Caki2 (cell line): Measurements from ENCODE around the gene MAP2K4. TPM values are rescaled to one million over a fixed set of nuclear protein-coding genes. Genes with fewer than 3 reads are reported as not detected.
A peak's percentile ranks its signal among the peaks of the same experiment; 100 is the strongest.
"Not testable (repeated sequence)": the region's sequence is repeated elsewhere in the genome, so short reads cannot be mapped to it uniquely, and the experiment has no call there.

Source experiments
- DNase-seq: peaks from one replicate; pipeline ENCODE4 v3.0.0-alpha.2; 2015; ENCODE audit warnings: low read depth
- in situ Hi-C: cut with HindIII; loops from 2 replicates; pipeline ENCODE4 v1.10.0; 2016; ENCODE audit warnings: low sequenced_read_pairs, low pct_unique_long_range_greater_than_20kb, mixed read lengths
- total RNA-seq: library from RNA; depleted of rRNA; stranded (reverse); fragments of >200 nt; shearing (Covaris generic); gene quantifications from 2 replicates; pipeline ENCODE4 v1.2.3, GENCODE V29; 2014; ENCODE audit warnings: low replicate concordance; rRNA removed

Gene MAP2K4
- 20.2 and 37.5 TPM in 2 replicates for total RNA-seq

- in situ Hi-C loops, result no loop called here
- peak; percentile 69 for DNase-seq
Measured at GRCh38 chr17:12020642-12021622, at the start of gene MAP2K4. TSS of gene MAP2K4 (plus strand) at chr17:12020877. CDS start at chr17:12020887, 10 bp downstream.

GRCh38 chr17:11972741-11973140 lies 47.9 kb upstream of the MAP2K4 start:
- DNase-seq, in situ Hi-C loops: not testable (repeated sequence)

- in situ Hi-C loops, result no loop called here
- DNase-seq, result no peak
Measured at GRCh38 chr17:11979795-11980194, 40.9 kb upstream of the MAP2K4 start.

GRCh38 chr17:11980813-11981212 lies 39.9 kb upstream of the MAP2K4 start:
- no peak for DNase-seq
- in situ Hi-C loops, result no loop called here

- DNase-seq, result no peak
- in situ Hi-C loops, result no loop called here
Measured at GRCh38 chr17:11981862-11982261, 38.8 kb upstream of the MAP2K4 start.

GRCh38 chr17:11986179-11986941 lies 34.3 kb upstream of the MAP2K4 start:
- no peak for DNase-seq
- in situ Hi-C loops, result no loop called here

- peak; percentile 21 for DNase-seq
- in situ Hi-C loops, result no loop called here
Measured at GRCh38 chr17:11986942-11987329, 33.7 kb upstream of the MAP2K4 start.

GRCh38 chr17:11990363-11990983 lies 30.2 kb upstream of the MAP2K4 start:
- no peak for DNase-seq
- in situ Hi-C loops, result no loop called here

GRCh38 chr17:11991461-11991860 lies 29.2 kb upstream of the MAP2K4 start:
- DNase-seq, result no peak

GRCh38 chr17:11996722-11997146 lies 23.9 kb upstream of the MAP2K4 start:
- DNase-seq, result no peak
- in situ Hi-C loops, result no loop called here

More at GRCh38 chr17:11991461-11991860, 29.2 kb upstream of the MAP2K4 start:
- in situ Hi-C loops, result no loop called here

- in situ Hi-C loops, result no loop called here
- peak; percentile 90 for DNase-seq
Measured at GRCh38 chr17:11997147-11997971, 23.3 kb upstream of the MAP2K4 start, which contains the start of gene ZNF18. TSS of gene ZNF18 (minus strand) at chr17:11997475. CDS start at chr17:11992829, 4,646 bp downstream.

GRCh38 chr17:11997972-11998233 lies 22.8 kb upstream of the MAP2K4 start:
- in situ Hi-C loops, result no loop called here
- no peak for DNase-seq

- in situ Hi-C loops, result no loop called here
- no peak for DNase-seq
Measured at GRCh38 chr17:11999696-12000095, 21.0 kb upstream of the MAP2K4 start.

- no peak for DNase-seq
- in situ Hi-C loops, result no loop called here
Measured at GRCh38 chr17:12007466-12007865, 13.2 kb upstream of the MAP2K4 start.

GRCh38 chr17:12021623-12022140 lies 1.0 kb downstream of the MAP2K4 start:
- peak; percentile 4 for DNase-seq
- in situ Hi-C loops, result no loop called here

GRCh38 chr17:12022310-12022709 lies 1.6 kb downstream of the MAP2K4 start:
- in situ Hi-C loops, result no loop called here
- no peak for DNase-seq

GRCh38 chr17:12024327-12024726 lies 3.6 kb downstream of the MAP2K4 start:
- DNase-seq, result peak; percentile 40
- in situ Hi-C loops, result no loop called here

GRCh38 chr17:12027658-12028057 lies 7.0 kb downstream of the MAP2K4 start:
- no peak for DNase-seq
- in situ Hi-C loops, result no loop called here
